Uterus (tissue), 4 donors: Measurements from ENCODE around the gene AHCYL2. TPM values are rescaled to one million over a fixed set of nuclear protein-coding genes. Genes with fewer than 3 reads are reported as not detected.

Source experiments
- DNase-seq, 2 donors: peaks; one replicate each; pipeline ENCODE4 v3.0.0-alpha.2; 2019 to 2020
- H3K27ac ChIP-seq, 2 donors: fragments of 200-600 bp; sonication (generic); 1 replicate in 1 of 2; 2 replicates in 1 of 2; pipeline ENCODE4 v1.5.1; 2016 to 2018
- H3K27me3 ChIP-seq, 2 donors: fragments of 200-600 bp; sonication (generic); one replicate each; pipeline ENCODE4 v1.5.1; 2018 to 2019; ENCODE audit warnings: control low read depth in 1 of 2
- H3K36me3 ChIP-seq, 2 donors: fragments of 200-600 bp; sonication (generic); one replicate each; pipeline ENCODE4 v1.5.1; 2019; ENCODE audit warnings: control low read depth in 1 of 2
- H3K4me1 ChIP-seq, 2 donors: fragments of 200-600 bp; sonication (generic); one replicate each; pipeline ENCODE4 v1.5.1; 2018 to 2019; ENCODE audit warnings: control low read depth in 1 of 2
- H3K4me3 ChIP-seq, 2 donors: fragments of 200-600 bp; sonication (generic); 1 replicate in 1 of 2; 2 replicates in 1 of 2; pipeline ENCODE4 v1.5.1; 2018 to 2019; ENCODE audit warnings: mild to moderate bottlenecking in 1 of 2
- H3K9me3 ChIP-seq, 2 donors: fragments of 200-600 bp; sonication (generic); one replicate each; pipeline ENCODE4 v1.5.1; 2019; ENCODE audit warnings: control low read depth in 1 of 2
- POLR2A ChIP-seq, 2 donors: fragments of 450-650 bp; IDR thresholded peaks; one replicate each; pipeline ENCODE4 v1.6.1; 2016; ENCODE audit warnings: antibody characterized with exemption in 2 of 2, mild to moderate bottlenecking in 1 of 2, moderate library complexity in 1 of 2
- intact Hi-C: fragments of 100-400 bp; cut with DNase I; formaldehyde crosslinking; loops from one replicate; pipeline ENCODE4 v1.15.1; 2023; ENCODE audit warnings: low total_unique reads
- total RNA-seq, 4 donors: library from RNA; depleted of rRNA in 3 of 4; stranded (reverse); fragments of >200 nt in 3 of 4; gene quantifications; one replicate each; pipeline versions ENCODE4 v1.1.0 to v1.2.4, GENCODE V29; 2014 to 2023
- TF ChIP-seq, protein P1 (sequence below), 4 experiments: fragments of 200-600 bp in 2 of 4; fragments of 450-650 bp in 2 of 4; sonication (generic) in 2 of 4; IDR thresholded peaks; one replicate each; pipeline ENCODE4 v1.5.1; 2016 to 2019; ENCODE audit warnings: antibody characterized with exemption in 4 of 4, mild to moderate bottlenecking in 2 of 4, moderate library complexity in 1 of 4
- donor health status: DM: yes; HTN: yes; CAD: no.

Gene AHCYL2
- total RNA-seq, 4 donors from 2014 or later = 5.6 to 29.2 (median 23.7) TPM

DNA sequence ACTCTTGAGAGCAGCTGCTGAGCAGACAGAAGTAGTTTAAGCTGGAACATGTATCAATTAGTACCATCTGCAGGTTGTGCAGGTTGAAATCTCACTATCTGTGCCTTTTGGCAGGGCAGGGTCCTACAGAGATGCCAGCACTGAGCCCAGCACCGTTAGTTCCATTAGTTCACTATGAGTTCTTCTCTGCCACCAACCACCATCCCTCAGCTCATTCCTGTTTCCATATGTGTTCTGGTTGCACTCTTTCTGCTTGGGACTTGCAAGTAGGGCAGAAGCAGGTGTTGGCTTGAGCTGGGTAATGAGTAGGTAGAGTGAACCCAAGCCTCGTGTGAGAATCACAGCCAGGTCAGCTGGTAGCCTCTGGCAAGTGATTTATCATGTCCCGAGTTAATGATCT lies 33.6 kb upstream of the AHCYL2 start:
- no peak for DNase-seq
- TF ChIP-seq POLR2A (IDR thresholded peaks at IDR 0.05) = no peak
- TF ChIP-seq, protein P1, sequence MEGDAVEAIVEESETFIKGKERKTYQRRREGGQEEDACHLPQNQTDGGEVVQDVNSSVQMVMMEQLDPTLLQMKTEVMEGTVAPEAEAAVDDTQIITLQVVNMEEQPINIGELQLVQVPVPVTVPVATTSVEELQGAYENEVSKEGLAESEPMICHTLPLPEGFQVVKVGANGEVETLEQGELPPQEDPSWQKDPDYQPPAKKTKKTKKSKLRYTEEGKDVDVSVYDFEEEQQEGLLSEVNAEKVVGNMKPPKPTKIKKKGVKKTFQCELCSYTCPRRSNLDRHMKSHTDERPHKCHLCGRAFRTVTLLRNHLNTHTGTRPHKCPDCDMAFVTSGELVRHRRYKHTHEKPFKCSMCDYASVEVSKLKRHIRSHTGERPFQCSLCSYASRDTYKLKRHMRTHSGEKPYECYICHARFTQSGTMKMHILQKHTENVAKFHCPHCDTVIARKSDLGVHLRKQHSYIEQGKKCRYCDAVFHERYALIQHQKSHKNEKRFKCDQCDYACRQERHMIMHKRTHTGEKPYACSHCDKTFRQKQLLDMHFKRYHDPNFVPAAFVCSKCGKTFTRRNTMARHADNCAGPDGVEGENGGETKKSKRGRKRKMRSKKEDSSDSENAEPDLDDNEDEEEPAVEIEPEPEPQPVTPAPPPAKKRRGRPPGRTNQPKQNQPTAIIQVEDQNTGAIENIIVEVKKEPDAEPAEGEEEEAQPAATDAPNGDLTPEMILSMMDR (IDR thresholded peaks at IDR 0.05) = no peak
- H3K27me3 ChIP-seq = no peaks in the 10 kb centered on the region
- no peaks in the 10 kb centered on the region for H3K36me3 ChIP-seq
- no peak overlapping the region for H3K27ac ChIP-seq
- no peaks in the 10 kb centered on the region for H3K4me1 ChIP-seq
- intact Hi-C loops = no loop called here
- no peaks in the 10 kb centered on the region for H3K9me3 ChIP-seq
- no peak overlapping the region for H3K4me3 ChIP-seq

DNA sequence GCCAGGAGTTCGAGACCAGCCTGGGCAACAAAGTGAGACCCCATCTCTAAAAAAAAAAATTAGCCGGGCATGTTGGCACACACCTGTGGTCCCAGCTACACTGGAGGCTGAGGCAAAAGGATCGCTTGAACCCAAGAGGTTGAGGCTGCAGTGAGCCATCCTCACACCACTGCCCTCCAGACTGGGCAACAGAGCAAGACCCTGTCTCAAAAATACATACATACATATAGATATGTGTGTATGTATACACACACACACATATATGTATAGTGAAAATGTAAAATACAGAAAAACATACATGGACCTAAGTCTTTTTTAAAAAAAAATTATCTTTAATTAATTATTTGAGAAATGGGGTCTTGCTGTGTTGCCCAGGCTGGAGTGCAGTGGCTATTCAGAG lies 30.9 kb upstream of the AHCYL2 start:
- intact Hi-C loops = no loop called here
- no peak for DNase-seq
- H3K27me3 ChIP-seq = no peaks in the 10 kb centered on the region
- TF ChIP-seq, protein P1 (IDR thresholded peaks at IDR 0.05) = no peak
- TF ChIP-seq POLR2A (IDR thresholded peaks at IDR 0.05) = no peak
- H3K36me3 ChIP-seq = no peaks in the 10 kb centered on the region
- no peaks in the 10 kb centered on the region for H3K9me3 ChIP-seq
- no peak overlapping the region for H3K27ac ChIP-seq
- H3K4me3 ChIP-seq = no peak overlapping the region
- no peaks in the 10 kb centered on the region for H3K4me1 ChIP-seq

DNA sequence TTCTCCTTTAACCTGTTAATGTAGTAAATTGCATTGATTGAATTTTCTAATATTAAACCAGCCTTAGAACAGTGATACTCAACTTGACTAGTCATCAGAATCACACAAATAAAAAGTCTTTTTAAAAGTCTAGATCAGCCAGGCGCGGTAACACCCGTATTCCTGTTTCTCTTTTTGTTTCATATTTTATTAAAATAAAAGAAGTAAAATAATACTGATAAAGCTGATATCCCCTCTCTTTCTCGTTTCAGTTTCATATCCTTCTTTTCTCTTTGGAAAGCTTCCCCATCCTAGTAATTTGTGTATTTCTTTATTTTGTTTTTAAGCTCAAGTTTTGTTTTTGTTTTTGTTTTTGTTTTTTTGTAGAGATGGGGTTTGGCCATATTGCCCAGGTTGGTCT lies 27.1 kb upstream of the AHCYL2 start:
- no peak for DNase-seq
- Histone ChIP-seq H3K4me3 (no peak overlapping the region), H3K27ac (no peak overlapping the region), H3K9me3 (no peaks in the 10 kb centered on the region), H3K27me3 (no peaks in the 10 kb centered on the region), H3K4me1 (no peaks in the 10 kb centered on the region), H3K36me3 (no peaks in the 10 kb centered on the region)
- TF ChIP-seq POLR2A (IDR thresholded peaks at IDR 0.05) = no peak
- TF ChIP-seq, protein P1 (IDR thresholded peaks at IDR 0.05) = no peak
- intact Hi-C loops = no loop called here

DNA sequence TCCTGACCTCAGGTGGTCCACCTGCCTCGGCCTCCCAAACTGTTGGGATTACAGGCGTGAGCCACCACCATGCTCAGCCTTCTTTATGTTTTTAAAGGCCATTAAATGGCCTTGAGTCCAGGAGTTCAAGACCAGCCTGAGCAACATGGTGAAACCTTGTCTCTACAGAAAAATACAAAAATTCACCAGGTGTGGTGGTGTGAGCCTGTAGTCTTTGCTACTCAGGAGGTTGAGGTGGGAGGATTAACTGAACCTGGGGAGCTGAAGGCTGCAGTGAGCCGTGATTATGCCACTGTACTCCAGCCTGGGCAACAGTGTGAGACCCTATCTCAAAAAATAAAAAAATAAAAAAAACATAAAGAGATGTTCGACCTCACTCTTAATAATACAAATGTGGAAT lies 25.4 kb upstream of the AHCYL2 start:
- H3K4me3 ChIP-seq = no peak overlapping the region
- H3K9me3 ChIP-seq = no peaks in the 10 kb centered on the region
- no peaks in the 10 kb centered on the region for H3K27me3 ChIP-seq
- no peaks in the 10 kb centered on the region for H3K4me1 ChIP-seq
- DNase-seq = no peak
- no peaks in the 10 kb centered on the region for H3K36me3 ChIP-seq
- intact Hi-C loops = no loop called here
- no peak overlapping the region for H3K27ac ChIP-seq
- TF ChIP-seq, protein P1 (IDR thresholded peaks at IDR 0.05) = no peak
- no peak for TF ChIP-seq POLR2A (IDR thresholded peaks at IDR 0.05)

DNA sequence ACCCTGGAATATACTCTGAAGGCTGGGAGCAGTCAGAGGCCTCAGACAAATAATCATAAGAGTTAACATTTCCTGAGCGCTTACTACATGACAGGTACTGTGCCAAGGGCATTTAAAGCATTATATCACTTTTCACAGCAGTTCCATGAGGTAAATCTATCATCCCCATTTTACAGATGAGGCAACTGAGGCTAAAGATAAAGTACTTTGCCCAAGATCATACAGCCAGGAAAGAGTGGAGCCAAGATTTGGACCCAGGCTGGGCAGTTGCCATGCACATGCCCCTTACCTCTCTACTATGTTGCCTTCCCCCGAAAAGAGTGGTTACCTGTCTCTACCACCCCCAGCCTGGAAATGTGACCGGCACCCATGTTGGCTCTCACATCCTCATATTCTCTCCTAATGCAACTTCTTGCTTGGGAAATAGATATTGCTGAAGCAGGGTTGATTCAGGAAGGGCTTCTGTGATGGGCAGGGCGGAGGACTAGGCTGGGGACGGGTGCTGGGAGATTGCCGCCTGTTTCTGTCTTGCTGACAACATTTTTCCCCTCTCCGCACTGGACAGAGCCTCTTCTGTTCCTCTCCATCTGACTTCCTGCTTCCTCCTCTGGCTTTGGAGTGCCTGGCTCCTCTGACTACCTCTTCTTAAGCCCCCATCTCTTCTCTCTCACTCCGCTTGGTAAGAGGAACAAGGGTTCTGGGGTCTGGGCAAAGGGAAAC lies 22.6 kb upstream of the AHCYL2 start:
- TF ChIP-seq POLR2A (IDR thresholded peaks at IDR 0.05) = no peak
- TF ChIP-seq, protein P1 (IDR thresholded peaks at IDR 0.05) = no peak
- no peaks in the 10 kb centered on the region for H3K9me3 ChIP-seq
- H3K27me3 ChIP-seq = no peaks in the 10 kb centered on the region
- H3K4me1 ChIP-seq = no peaks in the 10 kb centered on the region
- H3K27ac ChIP-seq = no peak overlapping the region
- no peak for DNase-seq
- H3K4me3 ChIP-seq = no peak overlapping the region
- no peaks in the 10 kb centered on the region for H3K36me3 ChIP-seq
- intact Hi-C loops = no loop called here
